GM19240 (cell line): ENCODE measurements around the gene FAM107B.
"Not testable (repeated sequence)": the region's sequence is repeated elsewhere in the genome, so short reads cannot be mapped to it uniquely, and the experiment has no call there.

Experiments
- DNase-seq: peaks from one replicate; pipeline ENCODE4 v3.0.0; 2011; ENCODE audit warnings: low spot score; ENCODE audit not compliant: insufficient read length

FAM107B gene

DNA sequence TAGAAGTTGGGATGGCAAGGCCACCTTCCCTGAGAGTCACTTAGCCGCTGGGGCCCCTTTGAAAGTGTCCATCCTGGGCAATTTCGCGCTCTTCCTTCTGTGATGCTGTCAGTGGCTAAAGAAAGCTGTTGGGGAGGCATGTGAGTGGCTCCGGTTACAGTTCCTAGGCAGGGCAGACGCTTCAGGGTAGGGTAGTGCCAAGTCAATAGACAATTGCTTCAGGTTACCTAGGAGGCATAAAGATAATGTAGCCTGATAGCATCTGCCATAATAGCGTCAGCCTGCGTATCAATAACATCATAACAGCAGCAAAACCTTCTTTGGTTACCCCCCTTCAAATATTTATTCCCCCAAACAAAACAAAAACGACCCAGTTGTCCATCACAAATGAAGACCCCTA, at the start of gene FAM107B:
FAM107B (minus strand) TSS at position 101 of the 400 bp plus-strand sequence. CDS start 234 bp downstream, outside the sequence.
- no peak for DNase-seq

- no peak for DNase-seq
These were observed 49.3 kb upstream of the FAM107B start for GRCh38 chr10:14823966-14824365.

- DNase-seq = peak; percentile 38
These were observed 48.4 kb upstream of the FAM107B start for GRCh38 chr10:14822879-14823755.

DNA sequence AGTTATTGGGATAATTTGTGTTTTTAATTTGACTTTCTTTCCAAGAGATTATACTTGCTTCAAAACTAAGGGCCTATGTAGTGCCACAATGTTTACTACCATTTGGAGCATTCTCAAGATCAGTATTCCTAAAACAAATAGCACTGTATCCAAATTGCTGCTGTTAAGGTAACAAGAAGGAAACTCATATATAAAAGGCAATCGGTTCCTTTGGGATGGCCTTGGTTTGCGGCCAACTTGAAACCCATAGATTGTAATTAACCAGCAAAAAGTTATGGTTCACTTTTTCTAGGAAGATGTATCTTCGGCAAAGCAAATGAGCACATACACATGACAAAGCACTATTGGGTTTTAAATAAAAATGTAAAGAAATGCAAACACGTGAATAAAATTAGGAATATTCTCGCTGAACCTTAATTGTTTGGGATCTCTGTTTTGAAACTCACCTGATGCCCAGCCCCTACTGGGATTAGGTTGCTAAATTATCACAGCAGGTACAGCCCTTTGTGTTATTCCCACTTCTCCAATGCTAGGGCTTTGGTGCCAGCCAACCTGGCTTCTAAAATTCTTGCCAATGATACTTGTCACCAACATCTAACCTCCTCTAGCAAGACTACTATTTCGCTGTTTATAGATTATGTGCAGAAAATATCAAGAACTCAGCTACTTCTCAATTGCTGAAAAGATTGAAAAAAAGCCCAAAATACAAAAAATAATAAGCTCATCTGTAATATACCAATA, 47.1 kb upstream of the FAM107B start:
- no peak for DNase-seq

- no peak for DNase-seq
These were observed 46.1 kb upstream of the FAM107B start for GRCh38 chr10:14820775-14821154.

DNA sequence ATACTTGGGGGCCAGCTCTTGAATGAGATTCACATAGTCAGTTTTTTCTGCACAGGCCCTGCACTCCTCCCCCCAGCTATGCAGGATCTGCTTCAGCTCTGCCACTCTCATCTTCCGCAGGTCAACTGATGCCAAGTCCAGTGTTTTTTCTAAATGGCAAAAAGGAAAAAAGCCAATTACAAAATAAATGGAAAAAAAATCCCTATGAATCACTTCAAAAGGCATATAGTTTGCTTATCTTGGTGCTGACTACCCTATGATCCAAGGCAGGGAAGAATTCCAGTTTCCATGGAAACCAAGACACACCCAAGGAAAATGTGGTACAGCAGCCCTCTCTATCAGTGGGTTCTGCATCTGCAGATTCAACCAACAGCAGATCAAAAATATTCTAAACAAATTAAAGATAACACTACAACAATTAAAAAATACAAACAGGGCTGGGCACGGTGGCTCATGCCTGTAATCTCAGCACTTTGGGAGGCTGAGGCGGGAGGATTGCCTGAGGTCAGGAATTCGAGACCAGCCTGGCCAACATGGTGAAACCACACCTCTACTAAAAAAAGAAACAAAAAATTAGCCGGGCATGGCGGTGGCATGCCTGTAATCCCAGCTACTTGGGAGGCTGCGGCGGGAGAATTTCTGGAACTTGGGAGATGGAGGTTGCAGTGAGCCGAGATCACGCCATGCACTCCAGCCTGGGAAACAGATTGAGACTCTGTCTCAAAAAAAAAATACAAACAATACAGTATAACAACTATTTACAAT, 45.5 kb upstream of the FAM107B start:
- no peak for DNase-seq

DNA sequence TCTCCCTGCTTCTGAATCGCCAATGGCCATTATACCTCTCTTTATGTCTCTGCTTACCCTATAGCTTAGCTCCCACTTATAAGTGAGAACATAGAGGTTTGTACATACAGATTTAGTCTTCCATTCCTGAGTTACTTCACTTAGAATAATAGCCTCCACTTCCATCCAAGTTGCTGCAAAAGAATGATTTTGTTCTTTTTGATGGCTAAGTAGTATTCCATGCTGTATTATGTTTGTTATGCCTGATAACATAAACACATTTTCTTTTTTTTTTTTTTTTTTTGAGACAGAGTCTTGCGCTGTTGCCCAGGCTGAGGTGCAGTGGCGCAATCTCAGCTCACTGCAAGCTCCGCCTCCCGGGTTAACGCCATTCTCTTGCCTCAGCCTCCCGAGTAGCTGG, 42.0 kb upstream of the FAM107B start:
- not testable (repeated sequence) for DNase-seq

GRCh38 chr10:14815681-14816080, 41.0 kb upstream of the FAM107B start:
- no peak for DNase-seq

DNA sequence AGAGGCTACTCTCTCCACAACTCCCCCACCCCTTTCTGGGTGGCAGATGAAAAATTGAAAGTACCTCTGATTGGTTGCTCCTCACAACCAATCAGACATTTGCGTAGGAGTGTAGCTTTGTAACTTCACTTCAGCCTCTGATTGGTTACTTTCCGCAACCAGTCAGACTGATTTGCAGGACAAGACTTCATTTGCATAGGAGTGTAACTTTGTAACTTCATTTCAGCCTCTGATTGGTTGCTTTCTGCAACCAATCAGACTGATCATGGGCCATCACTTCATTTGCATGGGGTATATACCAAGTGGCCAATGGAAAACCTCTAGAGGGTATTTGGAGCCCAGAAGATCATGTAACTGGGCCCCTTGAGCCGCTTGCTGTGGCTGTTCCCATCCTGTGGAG, 37.6 kb upstream of the FAM107B start:
- no peak for DNase-seq

DNA sequence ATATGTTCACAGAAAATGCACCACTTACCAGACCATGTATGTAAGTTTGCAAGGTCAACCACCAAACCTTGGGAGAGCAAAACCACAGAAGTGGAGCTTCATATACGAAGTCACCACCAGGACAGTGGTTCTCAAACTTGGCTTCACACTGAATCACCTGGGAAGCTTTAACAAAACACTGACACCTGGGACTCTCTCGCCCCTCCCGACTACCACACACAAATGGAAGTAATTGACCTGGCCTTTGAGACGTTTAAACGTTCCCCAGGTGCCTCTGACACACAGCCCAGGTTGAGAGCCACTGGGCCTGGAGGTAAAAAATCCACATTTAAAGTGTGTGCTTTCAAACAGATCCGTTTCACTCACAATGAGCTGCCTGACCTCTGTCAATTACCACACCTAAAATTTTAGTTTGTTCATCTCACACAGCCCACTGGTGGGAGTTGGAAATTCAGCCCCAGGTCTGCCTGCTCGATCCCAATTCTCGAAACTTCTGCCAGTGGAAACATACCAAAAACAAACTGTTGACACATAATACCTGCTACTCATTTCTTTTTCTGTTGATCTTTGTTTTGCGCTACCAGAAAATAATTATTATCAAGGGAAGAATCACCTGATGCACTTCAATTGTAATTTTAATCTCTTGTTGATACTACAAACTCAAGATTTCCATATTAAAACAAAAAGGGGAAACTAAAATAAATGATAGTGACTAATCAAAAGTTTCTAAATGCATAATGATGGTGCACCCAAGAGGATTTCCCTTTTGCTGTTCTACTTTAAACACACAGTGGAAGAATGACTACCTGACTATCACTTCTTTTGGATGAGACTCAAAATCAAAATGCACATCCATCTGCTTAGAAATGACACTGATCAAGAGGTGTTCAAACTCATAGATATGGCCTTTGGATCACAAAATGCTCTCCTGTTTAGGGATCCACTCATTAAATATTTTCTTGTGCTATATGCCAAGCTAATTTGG, 36.6 kb upstream of the FAM107B start:
- no peak for DNase-seq

GRCh38 chr10:14806318-14806717, 31.6 kb upstream of the FAM107B start:
- DNase-seq = no peak

- no peak for DNase-seq
These were observed 29.1 kb upstream of the FAM107B start for GRCh38 chr10:14803827-14804226.

DNA sequence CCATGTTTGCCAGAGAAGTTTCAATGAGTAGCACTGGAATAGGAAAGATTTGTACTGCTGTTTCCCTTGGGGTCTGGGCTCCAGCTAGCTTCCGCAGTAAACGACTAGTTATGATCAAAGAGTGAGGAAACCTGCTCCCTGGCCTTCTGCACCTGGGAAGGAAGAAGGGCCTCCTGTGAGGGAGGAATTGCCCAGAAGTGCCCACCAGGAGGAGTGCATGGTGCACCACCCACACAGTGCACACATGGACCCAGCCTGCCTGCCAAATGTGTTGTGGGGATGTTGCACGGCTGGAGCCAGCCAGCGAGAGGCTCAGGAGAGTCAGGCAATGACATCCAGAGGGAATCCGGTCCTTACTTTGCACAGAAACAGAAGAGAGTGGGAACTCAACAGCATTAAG, 27.0 kb upstream of the FAM107B start:
- no peak for DNase-seq

DNA sequence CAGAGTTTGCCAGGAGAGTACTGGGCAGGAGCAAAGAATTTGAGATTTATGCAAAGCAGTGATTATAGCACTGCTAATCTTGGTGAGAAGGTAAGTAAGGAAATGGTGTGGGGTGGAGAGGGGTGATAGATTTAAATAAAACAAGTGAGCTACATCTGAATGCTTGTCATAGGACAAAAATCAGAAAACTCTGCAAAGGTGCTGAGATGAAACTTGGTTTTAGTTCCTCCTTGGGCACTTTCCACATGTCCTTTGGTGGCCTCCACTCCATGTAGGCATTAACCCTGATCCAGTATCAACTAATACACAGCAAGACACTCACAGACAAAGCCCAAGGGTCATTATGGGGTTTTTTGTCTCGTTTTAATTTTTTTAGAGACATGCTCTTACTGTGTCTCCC, 25.7 kb upstream of the FAM107B start:
- no peak for DNase-seq

GRCh38 chr10:14798636-14799035, 23.9 kb upstream of the FAM107B start:
- no peak for DNase-seq

GRCh38 chr10:14787938-14788337, 13.2 kb upstream of the FAM107B start:
- DNase-seq = no peak

DNA sequence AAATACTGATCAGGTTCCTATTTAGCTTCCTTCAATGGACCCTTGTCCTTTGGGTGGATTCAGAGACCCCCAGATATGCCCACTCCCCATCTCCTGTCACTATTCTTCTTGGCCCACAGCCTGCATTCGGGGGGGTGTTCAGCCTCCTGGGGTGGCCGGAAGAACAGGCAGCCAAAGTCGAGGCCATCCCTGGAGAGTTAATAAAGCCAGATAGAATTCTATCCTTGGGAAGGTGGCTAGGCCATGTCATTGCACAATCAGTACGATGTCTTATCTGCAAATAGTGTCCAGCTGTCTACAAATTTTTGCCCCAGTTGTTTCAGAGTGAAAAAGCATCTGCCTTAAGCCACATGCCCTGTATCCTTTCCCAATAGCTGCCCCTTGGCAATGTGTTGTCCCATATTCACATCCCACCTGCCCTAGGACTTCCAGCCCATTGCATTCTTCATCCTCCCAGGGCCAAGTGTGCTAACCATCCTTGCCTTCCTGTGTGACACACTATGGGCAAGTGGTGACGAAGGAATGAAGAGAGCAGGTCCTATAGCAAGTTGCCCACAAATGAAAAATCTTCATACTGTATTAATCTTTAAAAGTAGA, 9.9 kb upstream of the FAM107B start:
- DNase-seq = no peak

GRCh38 chr10:14782691-14783363, 8.1 kb upstream of the FAM107B start:
- DNase-seq = no peak

GRCh38 chr10:14781763-14782162, 7.1 kb upstream of the FAM107B start:
- no peak for DNase-seq
